ACC112 (cell line): ENCODE data around the gene ELOF1.
"Not testable (repeated sequence)": the region's sequence is repeated elsewhere in the genome, so short reads cannot be mapped to it uniquely, and the experiment has no call there.

Experiments used
- H2AFZ ChIP-seq: fragments of 200-600 bp; sonication (generic); one replicate; pipeline ENCODE4 v1.6.0; 2017; ENCODE audit warnings: antibody characterized with exemption, low read length; ENCODE audit not compliant: unreplicated experiment
- H3K27ac ChIP-seq: fragments of 200-600 bp; sonication (generic); 2 replicates; pipeline ENCODE4 v1.5.1; 2014; ENCODE audit warnings: low read depth, mild to moderate bottlenecking, antibody characterized with exemption, low read length, moderate library complexity
- H3K27me3 ChIP-seq: fragments of 200-600 bp; sonication (generic); 2 replicates; pipeline ENCODE4 v1.6.1; 2014; ENCODE audit warnings: mild to moderate bottlenecking, antibody characterized with exemption, low read length, moderate library complexity, mixed read lengths; ENCODE audit not compliant: insufficient read depth
- H3K36me3 ChIP-seq: fragments of 200-600 bp; sonication (generic); 2 replicates; pipeline ENCODE4 v1.6.1; 2016; ENCODE audit warnings: mild to moderate bottlenecking, antibody characterized with exemption, low read length, moderate library complexity, mixed read lengths; ENCODE audit not compliant: insufficient read depth
- H3K4me1 ChIP-seq: fragments of 200-600 bp; sonication (generic); one replicate; pipeline ENCODE4 v1.6.1; 2016; ENCODE audit warnings: low read length, mixed read lengths; ENCODE audit not compliant: insufficient read depth, unreplicated experiment, control insufficient read depth
- H3K4me3 ChIP-seq: fragments of 200-600 bp; sonication (generic); 2 replicates; pipeline ENCODE4 v1.5.1; 2014; ENCODE audit warnings: mild to moderate bottlenecking, low read depth, low read length
- H3K79me2 ChIP-seq: fragments of 200-600 bp; sonication (generic); one replicate; pipeline ENCODE4 v1.6.0; 2016; ENCODE audit warnings: low read length; ENCODE audit not compliant: control insufficient read depth, unreplicated experiment, insufficient read depth

ELOF1 gene

DNA sequence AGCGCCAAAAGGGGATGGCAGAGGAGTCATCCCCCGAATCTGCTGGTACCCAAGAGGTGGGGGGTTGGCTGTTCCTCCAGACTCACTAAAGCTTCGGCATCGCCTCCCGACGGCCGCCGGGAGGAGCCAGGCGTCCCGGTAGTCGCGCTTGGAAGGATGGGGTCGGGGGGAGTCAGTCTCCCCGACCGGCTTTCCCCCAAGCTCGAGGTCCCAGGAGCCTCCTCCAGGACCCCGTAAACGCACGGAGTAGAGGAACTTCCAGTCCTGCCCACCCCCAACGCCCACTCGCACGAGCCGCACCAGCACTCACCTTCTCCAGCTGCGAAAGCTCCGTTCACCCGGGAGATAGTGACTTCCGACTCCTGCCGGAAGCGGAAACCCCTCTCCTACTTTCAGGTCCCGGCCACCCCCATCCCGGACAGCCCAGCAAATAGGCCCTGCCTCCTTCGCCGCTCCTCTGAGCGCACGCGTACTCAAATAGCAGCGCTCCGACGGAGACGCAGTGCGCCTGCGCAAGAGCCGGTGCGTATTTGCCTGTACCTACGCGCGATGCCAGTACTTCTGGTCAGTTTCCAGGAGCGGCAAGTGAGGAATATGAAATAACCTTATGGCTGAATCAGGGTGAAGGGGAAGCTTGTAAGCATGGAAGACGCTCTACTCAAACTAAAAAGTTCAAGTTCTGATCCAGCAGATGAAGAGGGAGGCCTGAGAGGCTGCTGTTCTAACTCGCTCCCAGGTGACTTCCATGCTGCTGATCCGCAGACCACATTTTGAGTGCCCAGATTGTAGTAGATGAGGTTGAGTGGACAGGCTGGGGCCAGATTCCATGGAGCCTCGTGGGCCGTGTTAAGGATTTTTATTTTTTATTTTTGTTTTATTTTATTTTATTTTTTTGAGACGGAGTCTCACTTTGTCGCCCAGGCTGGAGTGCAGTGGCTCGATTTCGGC lies at the start of gene ELOF1:
Gene ELOF1 (minus strand): TSS at position 350 of the 948 bp plus-strand sequence. CDS start 4,883 bp downstream, outside the sequence.
- peak within 1 kb of the TSS; percentile 90 for H3K4me3 ChIP-seq
- H3K27me3 ChIP-seq: no peaks in the 10 kb centered on the region
- no peak within 1 kb of the TSS for H3K27ac ChIP-seq
- peak within 1 kb of the TSS; percentile 99 for H2AFZ ChIP-seq
- no peaks in the 10 kb centered on the region for H3K36me3 ChIP-seq
- H3K4me1 ChIP-seq: no peaks in the 10 kb centered on the region
- peaks cover 34% of the 10 kb centered on the region for H3K79me2 ChIP-seq

- Histone ChIP-seq H2AFZ (no peak overlapping the region), H3K27me3 (no peaks in the 10 kb centered on the region), H3K4me1 (no peaks in the 10 kb centered on the region), H3K4me3 (no peak overlapping the region), H3K27ac (no peak overlapping the region), H3K79me2 (peaks cover 28% of the 10 kb centered on the region), H3K36me3 (peaks cover 6% of the 10 kb centered on the region)
Measured at GRCh38 chr19:11606484-11606883, 47.5 kb upstream of the ELOF1 start.

GRCh38 chr19:11599704-11600103 lies 40.7 kb upstream of the ELOF1 start:
- H2AFZ ChIP-seq, H3K4me1 ChIP-seq, H3K4me3 ChIP-seq, H3K27ac ChIP-seq, H3K36me3 ChIP-seq, H3K27me3 ChIP-seq: not testable (repeated sequence)
- H3K79me2 ChIP-seq: peaks cover 56% of the 10 kb centered on the region

DNA sequence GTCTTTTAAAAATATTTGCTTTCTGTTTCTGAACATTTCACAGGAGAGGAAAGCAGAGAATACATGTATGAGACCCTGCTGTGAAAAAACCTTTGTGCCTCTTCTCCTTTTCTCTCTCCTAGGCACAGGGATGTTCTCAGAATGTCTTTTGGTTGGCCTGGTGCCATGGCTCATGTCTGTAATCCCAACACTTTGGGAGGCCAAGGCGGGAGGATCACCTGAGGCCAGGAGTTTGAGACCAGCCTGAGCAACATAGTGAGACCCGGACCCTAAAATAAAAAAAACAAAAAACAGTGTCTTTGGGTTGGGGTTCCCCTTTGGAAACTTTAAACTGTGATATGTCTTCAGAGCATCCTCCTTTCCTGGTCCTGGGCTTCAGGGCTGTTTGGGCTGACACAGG lies 39.7 kb upstream of the ELOF1 start:
- Histone ChIP-seq H3K27me3 (no peaks in the 10 kb centered on the region), H3K27ac (no peak overlapping the region), H3K4me3 (peak overlapping the region; percentile 94), H3K4me1 (no peaks in the 10 kb centered on the region), H2AFZ (no peak overlapping the region), H3K36me3 (peaks cover 9% of the 10 kb centered on the region; the same call in 1 of the 2 replicates), H3K79me2 (peaks cover 50% of the 10 kb centered on the region)

GRCh38 chr19:11598103-11598483 lies 39.1 kb upstream of the ELOF1 start:
- H3K36me3 ChIP-seq: peaks cover 7% of the 10 kb centered on the region; the same call in 1 of the 2 replicates
- H3K27ac ChIP-seq: peak overlapping the region; percentile 80; the same call in 1 of the 2 replicates
- H3K4me1 ChIP-seq: no peaks in the 10 kb centered on the region
- H2AFZ ChIP-seq: no peak overlapping the region
- no peaks in the 10 kb centered on the region for H3K27me3 ChIP-seq
- peak overlapping the region; percentile 94 for H3K4me3 ChIP-seq
- H3K79me2 ChIP-seq: peaks cover 45% of the 10 kb centered on the region

DNA sequence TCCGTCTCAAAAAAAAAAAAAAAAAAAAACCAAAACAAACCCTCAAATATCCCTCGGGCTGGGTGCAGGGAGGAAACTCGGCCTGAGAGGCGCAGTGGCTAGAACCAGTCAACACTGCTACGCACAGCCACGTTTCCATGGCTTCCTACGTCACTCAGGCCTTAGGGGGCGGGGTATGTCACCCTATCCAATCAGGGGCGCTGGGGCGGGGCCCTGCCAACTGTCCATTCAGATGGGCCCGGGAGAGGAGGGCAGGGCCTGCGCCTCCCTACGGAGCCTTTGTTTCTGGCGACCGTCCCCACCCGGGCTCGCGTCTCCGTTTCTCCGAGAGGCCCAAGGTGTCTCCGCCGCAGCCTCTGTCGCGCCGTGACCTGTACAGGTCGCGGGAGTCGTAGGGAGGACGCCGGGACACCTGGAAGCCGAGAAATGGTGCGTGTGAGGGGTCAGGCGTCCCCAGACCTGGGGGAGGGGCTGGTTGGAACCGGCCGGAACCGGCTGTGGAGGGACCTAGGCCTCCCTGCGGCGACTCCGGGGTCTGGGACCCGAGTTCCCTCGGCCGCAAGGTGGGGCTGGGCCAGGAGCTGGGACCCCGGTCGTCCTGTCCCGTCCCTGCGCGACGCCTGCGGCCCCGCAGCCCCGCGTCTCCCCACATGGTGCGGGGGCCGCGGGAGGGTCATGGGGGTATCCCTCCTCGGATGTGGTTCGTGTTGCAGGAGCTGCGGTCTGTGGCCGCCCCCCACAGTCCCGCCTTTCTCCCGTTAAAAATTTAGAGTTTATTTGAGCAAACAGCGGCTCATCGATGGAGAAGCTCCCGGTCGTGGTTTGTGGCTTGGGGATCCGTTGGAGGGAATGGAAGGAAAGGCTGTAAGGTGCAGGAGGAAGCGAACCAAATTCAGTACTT lies 38.4 kb upstream of the ELOF1 start, which contains the start of gene ZNF627:
Gene ZNF627 (plus strand): TSS at position 282 of the 901 bp plus-strand sequence. CDS start 145 bp downstream, at position 427.
- peak within 1 kb of the TSS; percentile 80 for H3K27ac ChIP-seq
- peak within 1 kb of the TSS; percentile 74 for H2AFZ ChIP-seq
- peak within 1 kb of the TSS; percentile 94 for H3K4me3 ChIP-seq
- no peaks in the 10 kb centered on the region for H3K27me3 ChIP-seq
- H3K79me2 ChIP-seq: peaks cover 39% of the 10 kb centered on the region
- peaks cover 7% of the 10 kb centered on the region; the same call in 1 of the 2 replicates for H3K36me3 ChIP-seq
- H3K4me1 ChIP-seq: no peaks in the 10 kb centered on the region

GRCh38 chr19:11596156-11596555 lies 37.1 kb upstream of the ELOF1 start:
- no peak overlapping the region for H2AFZ ChIP-seq
- H3K27ac ChIP-seq: no peak overlapping the region
- H3K4me3 ChIP-seq: no peak overlapping the region
- H3K79me2 ChIP-seq: peaks cover 34% of the 10 kb centered on the region
- no peaks in the 10 kb centered on the region for H3K4me1 ChIP-seq
- no peaks in the 10 kb centered on the region for H3K27me3 ChIP-seq
- peaks cover 7% of the 10 kb centered on the region; the same call in 1 of the 2 replicates for H3K36me3 ChIP-seq

DNA sequence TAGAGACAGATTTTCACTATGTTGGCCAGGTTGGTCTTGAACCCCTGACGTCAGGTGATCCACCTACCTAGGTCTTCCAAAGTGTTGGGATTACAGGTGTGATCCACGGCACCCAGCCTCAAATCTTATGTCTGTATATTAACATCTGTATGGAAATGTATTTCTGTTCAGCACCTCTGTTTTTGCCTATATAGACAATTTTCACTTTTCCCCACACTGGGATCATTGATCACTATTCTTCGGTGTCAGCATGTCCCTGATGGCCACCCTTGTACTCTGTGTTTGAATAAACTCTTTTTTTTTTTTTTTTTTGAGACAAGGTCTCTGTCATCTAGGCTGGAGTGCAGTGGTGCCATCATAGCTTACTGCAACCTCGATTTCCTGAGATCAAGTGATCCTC lies 35.1 kb upstream of the ELOF1 start:
- H3K4me1 ChIP-seq: no peaks in the 10 kb centered on the region
- 0 out of 2 replicates have a peak, but pooled peaks cover 2% of the 10 kb centered on the region for H3K36me3 ChIP-seq
- H2AFZ ChIP-seq: no peak overlapping the region

GRCh38 chr19:11587975-11588631 lies 29.1 kb upstream of the ELOF1 start:
- no peaks in the 10 kb centered on the region for H3K36me3 ChIP-seq
- H3K79me2 ChIP-seq: no peaks in the 10 kb centered on the region
- H3K4me3 ChIP-seq: peak overlapping the region; percentile 39; the same call in 1 of the 2 replicates
- no peak overlapping the region for H3K27ac ChIP-seq
- H2AFZ ChIP-seq: peak overlapping the region; percentile 32
- H3K4me1 ChIP-seq: no peaks in the 10 kb centered on the region
- H3K27me3 ChIP-seq: no peaks in the 10 kb centered on the region

More for the DNA sequence above, 35.1 kb upstream of the ELOF1 start:
- Histone ChIP-seq H3K27ac (no peak overlapping the region), H3K4me3 (no peak overlapping the region), H3K79me2 (peaks cover 17% of the 10 kb centered on the region), H3K27me3 (no peaks in the 10 kb centered on the region)
